ENCODE data around the gene HUNK. TPM values are rescaled to one million over a fixed set of nuclear protein-coding genes. Genes with fewer than 3 reads are reported as not detected.

Gene HUNK
- total RNA-seq, 1 donor from 2014 or later: 0.51 TPM

GRCh38 chr21:31985398-31985797 is 112.6 kb downstream of the HUNK start:
- Mint-ChIP-seq H3K4me3 (no peak overlapping the region), H3K4me1 (no peaks in the 10 kb centered on the region), H3K27ac (no peak overlapping the region), H3K27me3 (peaks cover 8% of the 10 kb centered on the region), H3K9me3 (peaks cover 9% of the 10 kb centered on the region), H3K36me3 (ENCODE audit: low read depth) (no peaks in the 10 kb centered on the region)
- CTCF ChIA-PET: no interaction called here
- intact Hi-C loops (cut with micrococcal nuclease): no loop called here
- POLR2A ChIA-PET: no interaction called here
- DNase-seq (no peak), ATAC-seq (ENCODE audit: low read depth) (no peak)
- TF ChIP-seq, protein P1, sequence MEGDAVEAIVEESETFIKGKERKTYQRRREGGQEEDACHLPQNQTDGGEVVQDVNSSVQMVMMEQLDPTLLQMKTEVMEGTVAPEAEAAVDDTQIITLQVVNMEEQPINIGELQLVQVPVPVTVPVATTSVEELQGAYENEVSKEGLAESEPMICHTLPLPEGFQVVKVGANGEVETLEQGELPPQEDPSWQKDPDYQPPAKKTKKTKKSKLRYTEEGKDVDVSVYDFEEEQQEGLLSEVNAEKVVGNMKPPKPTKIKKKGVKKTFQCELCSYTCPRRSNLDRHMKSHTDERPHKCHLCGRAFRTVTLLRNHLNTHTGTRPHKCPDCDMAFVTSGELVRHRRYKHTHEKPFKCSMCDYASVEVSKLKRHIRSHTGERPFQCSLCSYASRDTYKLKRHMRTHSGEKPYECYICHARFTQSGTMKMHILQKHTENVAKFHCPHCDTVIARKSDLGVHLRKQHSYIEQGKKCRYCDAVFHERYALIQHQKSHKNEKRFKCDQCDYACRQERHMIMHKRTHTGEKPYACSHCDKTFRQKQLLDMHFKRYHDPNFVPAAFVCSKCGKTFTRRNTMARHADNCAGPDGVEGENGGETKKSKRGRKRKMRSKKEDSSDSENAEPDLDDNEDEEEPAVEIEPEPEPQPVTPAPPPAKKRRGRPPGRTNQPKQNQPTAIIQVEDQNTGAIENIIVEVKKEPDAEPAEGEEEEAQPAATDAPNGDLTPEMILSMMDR (IDR thresholded peaks at IDR 0.05): no peak

DNA sequence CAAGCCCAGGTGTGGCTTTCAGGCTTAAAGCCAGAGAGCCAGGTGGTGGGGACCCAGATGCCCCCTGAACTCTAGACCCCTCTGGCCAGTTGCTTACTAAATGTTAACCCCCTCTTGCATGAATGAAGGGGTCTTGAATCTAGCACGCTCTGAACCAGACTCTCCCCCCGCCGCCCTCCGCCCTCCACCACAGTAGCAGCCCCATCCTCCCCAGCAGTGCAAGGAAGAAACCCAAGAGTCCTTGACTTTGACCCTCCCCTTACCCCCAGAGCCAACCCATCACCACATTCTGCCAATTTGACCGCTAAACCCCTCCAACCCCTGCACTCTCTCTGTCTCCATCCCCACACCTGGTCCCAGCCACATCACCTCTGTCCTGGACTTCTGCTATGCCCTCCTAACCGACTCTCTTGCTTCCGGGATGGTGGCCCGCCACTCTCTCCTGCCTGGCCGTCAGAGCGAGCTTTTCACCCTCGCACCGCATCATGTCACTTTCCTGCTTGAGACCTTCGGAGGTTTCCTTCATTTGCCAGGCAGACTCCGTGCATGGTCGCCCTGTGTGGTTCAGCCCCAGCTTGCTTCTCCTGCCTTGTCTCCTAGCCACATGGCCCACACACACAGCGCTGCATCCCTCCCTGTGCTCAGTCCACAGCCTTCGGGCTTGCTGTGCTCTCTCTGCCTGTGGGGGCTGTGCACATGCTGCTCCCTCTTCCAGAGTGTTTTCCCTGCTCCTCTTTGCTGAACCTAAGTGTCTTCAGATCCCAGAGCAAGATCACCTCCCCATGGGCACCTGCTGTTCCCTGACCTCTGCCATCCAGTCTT is 113.4 kb downstream of the HUNK start:
- ChIA-PET POLR2A (no interaction called here), CTCF (no interaction called here)
- TF ChIP-seq, protein P1 (IDR thresholded peaks at IDR 0.05): no peak
- intact Hi-C loops (cut with micrococcal nuclease): no loop called here
- Mint-ChIP-seq H3K4me1 (no peaks in the 10 kb centered on the region), H3K4me3 (no peak overlapping the region), H3K9me3 (peaks cover 9% of the 10 kb centered on the region), H3K27ac (no peak overlapping the region), H3K36me3 (ENCODE audit: low read depth) (no peaks in the 10 kb centered on the region), H3K27me3 (peaks cover 8% of the 10 kb centered on the region)
- ATAC-seq (ENCODE audit: low read depth): no peak
- DNase-seq: no peak

DNA sequence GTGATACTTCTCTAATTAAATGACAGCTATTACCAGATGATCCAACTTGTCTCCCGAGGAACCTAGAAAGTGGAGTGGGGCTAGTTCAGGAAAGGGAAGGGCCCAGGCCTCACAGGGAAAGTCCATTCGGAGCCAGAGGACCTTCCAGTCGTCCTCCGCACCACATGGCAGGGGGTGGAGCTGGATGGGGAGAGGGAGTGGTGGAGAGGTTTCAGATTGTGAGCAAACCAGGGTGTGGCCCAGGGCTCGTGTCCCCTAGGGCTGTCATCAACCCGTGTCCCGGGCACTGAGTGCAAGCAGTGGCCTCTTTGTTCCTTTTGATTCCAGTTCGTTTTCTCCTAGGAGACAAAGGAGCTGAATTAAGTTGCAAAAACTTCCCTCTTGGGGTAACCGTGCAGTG is 114.9 kb downstream of the HUNK start:
- POLR2A ChIA-PET: no interaction called here
- H3K4me1 Mint-ChIP-seq: no peaks in the 10 kb centered on the region
- H3K36me3 Mint-ChIP-seq (ENCODE audit: low read depth): no peaks in the 10 kb centered on the region
- H3K9me3 Mint-ChIP-seq: peaks cover 9% of the 10 kb centered on the region
- ATAC-seq (ENCODE audit: low read depth): no peak
- CTCF ChIA-PET: no interaction called here
- peaks cover 12% of the 10 kb centered on the region for H3K27me3 Mint-ChIP-seq
- intact Hi-C loops (cut with micrococcal nuclease): no loop called here
- no peak for DNase-seq
- H3K4me3 Mint-ChIP-seq: no peak overlapping the region
- TF ChIP-seq, protein P1 (IDR thresholded peaks at IDR 0.05): no peak
- H3K27ac Mint-ChIP-seq: no peak overlapping the region

DNA sequence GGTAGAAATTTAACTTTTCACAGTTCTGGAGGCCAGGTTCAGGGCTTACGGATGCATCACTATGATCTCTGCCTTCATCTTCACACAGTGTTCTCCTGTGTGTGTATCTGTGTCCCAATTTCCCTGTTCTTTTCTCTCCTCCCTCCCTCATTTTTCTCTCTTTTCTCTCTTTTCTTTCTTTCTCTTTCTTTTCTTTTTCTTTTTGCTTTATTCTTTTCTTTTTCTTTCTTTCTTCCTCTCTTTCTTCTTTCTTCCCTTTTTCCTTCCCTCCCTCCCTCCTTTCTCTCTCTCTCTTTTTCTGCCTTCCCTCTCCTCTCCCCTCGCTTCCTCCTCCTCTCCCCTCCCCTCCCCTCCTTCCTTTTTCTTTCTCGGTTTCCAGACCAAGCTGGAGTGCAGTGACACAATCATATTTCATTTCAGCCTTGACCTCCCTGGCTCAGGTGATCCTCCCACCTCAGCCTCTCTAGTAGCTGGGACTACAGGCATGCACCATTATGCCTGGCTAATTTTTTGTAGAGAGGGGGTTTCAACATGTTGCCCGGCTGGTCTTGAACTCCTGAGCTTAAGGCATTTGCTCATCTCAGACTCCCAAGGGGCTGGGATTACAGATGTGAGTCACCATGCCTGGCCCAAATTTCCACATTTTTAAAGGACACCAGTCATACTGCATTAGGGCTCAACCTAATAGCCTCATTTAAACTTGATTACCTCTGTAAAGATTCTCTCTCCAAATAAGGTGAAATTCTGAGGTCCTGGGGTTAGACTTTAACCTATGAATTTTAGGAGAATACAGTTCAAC is 115.9 kb downstream of the HUNK start:
- no peak overlapping the region for H3K27ac Mint-ChIP-seq
- no peak for DNase-seq
- H3K4me3 Mint-ChIP-seq: no peak overlapping the region
- TF ChIP-seq, protein P1 (IDR thresholded peaks at IDR 0.05): no peak
- POLR2A ChIA-PET: no interaction called here
- H3K27me3 Mint-ChIP-seq: peaks cover 15% of the 10 kb centered on the region
- H3K4me1 Mint-ChIP-seq: no peaks in the 10 kb centered on the region
- no peaks in the 10 kb centered on the region for H3K36me3 Mint-ChIP-seq (ENCODE audit: low read depth)
- CTCF ChIA-PET: no interaction called here
- no peak for ATAC-seq (ENCODE audit: low read depth)
- intact Hi-C loops (cut with micrococcal nuclease): no loop called here
- H3K9me3 Mint-ChIP-seq: peaks cover 9% of the 10 kb centered on the region
